K562 (cell line): ENCODE results near the gene ZW10. TPM values are rescaled to one million over a fixed set of nuclear protein-coding genes. Genes with fewer than 3 reads are reported as not detected.
A peak's percentile ranks its signal among the peaks of the same experiment; 100 is the strongest.

Experiments used
- BCLAF1 ChIP-seq, 2 experiments: fragments of 450-650 bp in 1 of 2; IDR thresholded peaks; 2 replicates each; pipeline ENCODE4 v1.6.1; 2011 to 2017; ENCODE audit warnings: low read depth in 2 of 2, antibody characterized with exemption in 1 of 2, borderline replicate concordance in 1 of 2, low read length in 1 of 2, mild to moderate bottlenecking in 1 of 2, mixed read lengths in 1 of 2; ENCODE audit not compliant: control insufficient read depth in 1 of 2
- BRD4 ChIP-seq: fragments of 200-600 bp; sonication (generic); IDR thresholded peaks from 2 replicates; pipeline ENCODE4 v1.6.1; 2017; ENCODE audit warnings: inconsistent platforms
- ELF4 ChIP-seq: fragments of 450-650 bp; formaldehyde crosslinking; IDR thresholded peaks from 2 replicates; pipeline ENCODE4 v1.4.0; 2022; ENCODE audit warnings: missing genetic modification characterization
- GABPB2 ChIP-seq: fragments of 250-450 bp; sonication (Bioruptor Pico); conservative IDR thresholded peaks from 2 replicates; pipeline ENCODE4 v1.5.1; 2021; ENCODE audit warnings: mild to moderate bottlenecking
- GATAD2B ChIP-seq: fragments of 450-650 bp; IDR thresholded peaks from 2 replicates; pipeline ENCODE4 v1.6.1; 2017; ENCODE audit warnings: mild to moderate bottlenecking, borderline replicate concordance
- HIVEP1 ChIP-seq: fragments of 250-450 bp; sonication (Bioruptor Pico); IDR thresholded peaks from 2 replicates; pipeline ENCODE4 v1.4.0; 2020; ENCODE audit warnings: mild to moderate bottlenecking
- ILF3 ChIP-seq: fragments of 450-650 bp; IDR thresholded peaks from 2 replicates; pipeline ENCODE4 v1.6.1; 2018; ENCODE audit warnings: antibody characterized with exemption, mild to moderate bottlenecking, moderate library complexity, borderline replicate concordance
- JUNB ChIP-seq: fragments of 450-650 bp; formaldehyde crosslinking; conservative IDR thresholded peaks from 2 replicates; pipeline ENCODE4 v1.4.0; 2020; ENCODE audit warnings: mild to moderate bottlenecking
- KAT2B ChIP-seq: IDR thresholded peaks from one replicate; pipeline ENCODE4 v1.6.1; 2012; ENCODE audit warnings: low read depth, mild to moderate bottlenecking, control low read depth, inconsistent platforms, low read length, moderate library complexity
- NCOA4 ChIP-seq: fragments of 450-650 bp; IDR thresholded peaks from 2 replicates; pipeline ENCODE4 v1.6.1; 2018; ENCODE audit warnings: mild to moderate bottlenecking; ENCODE audit not compliant: partially characterized antibody
- NR4A1 ChIP-seq, 2 experiments: fragments of 250-450 bp in 1 of 2; fragments of 450-650 bp in 1 of 2; sonication (Bioruptor Pico) in 1 of 2; IDR thresholded peaks; 2 replicates each; pipeline versions ENCODE4 v1.4.0 to v1.6.1; 2016 to 2020; ENCODE audit warnings: mild to moderate bottlenecking in 2 of 2, missing compliant biosample characterization in 1 of 2, missing genetic modification characterization in 1 of 2, moderate library complexity in 1 of 2
- PHF8 ChIP-seq: fragments of 200-600 bp; sonication (generic); IDR thresholded peaks from 2 replicates; pipeline ENCODE4 v1.6.1; 2012; ENCODE audit warnings: mixed run types, mild to moderate bottlenecking, inconsistent platforms, low read length, moderate library complexity, borderline replicate concordance
- RAD21 ChIP-seq, 2 experiments: fragments of 250-450 bp in 1 of 2; fragments of 450-650 bp in 1 of 2; sonication (Bioruptor Pico) in 1 of 2; formaldehyde crosslinking in 1 of 2; IDR thresholded peaks in 1 of 2; conservative IDR thresholded peaks in 1 of 2; 2 replicates each; pipeline versions ENCODE4 v1.4.0 to v1.8.0; 2020 to 2022; ENCODE audit warnings: mild to moderate bottlenecking in 2 of 2, moderate library complexity in 1 of 2
- SPI1 ChIP-seq: IDR thresholded peaks from 2 replicates; pipeline ENCODE4 v1.6.1; 2011; ENCODE audit warnings: low read depth, low read length, control low read depth, borderline replicate concordance
- SRSF7 ChIP-seq: fragments of 200-400 bp; formaldehyde crosslinking; optimal IDR thresholded peaks from 2 replicates; pipeline ENCODE3; 2017; ENCODE audit warnings: mild to moderate bottlenecking, low read depth, low read length
- TEAD2 ChIP-seq: fragments of 450-650 bp; IDR thresholded peaks from 2 replicates; pipeline ENCODE4 v1.6.1; 2016; ENCODE audit warnings: missing genetic modification characterization, control low read depth, missing compliant biosample characterization
- ZFP1 ChIP-seq: fragments of 450-650 bp; formaldehyde crosslinking; IDR thresholded peaks from 2 replicates; pipeline ENCODE4 v1.4.0; 2020; ENCODE audit warnings: mild to moderate bottlenecking, mixed read lengths
- ZFPM2 ChIP-seq: fragments of 250-450 bp; sonication (Bioruptor Pico); IDR thresholded peaks from 2 replicates; pipeline ENCODE4 v1.5.1; 2022; ENCODE audit warnings: mild to moderate bottlenecking
- ZKSCAN1 ChIP-seq: fragments of 150-350 bp; IDR thresholded peaks from 2 replicates; pipeline ENCODE4 v1.6.1; 2016; ENCODE audit warnings: low read depth, low read length
- ZNF253 ChIP-seq: fragments of 250-450 bp; sonication (Bioruptor Pico); conservative IDR thresholded peaks from 2 replicates; pipeline ENCODE4 v1.6.1; 2021; ENCODE audit warnings: mild to moderate bottlenecking
- ZNF3 ChIP-seq: fragments of 250-450 bp; sonication (Bioruptor Pico); IDR thresholded peaks from 2 replicates; pipeline ENCODE4 v1.5.0; 2021; ENCODE audit warnings: mild to moderate bottlenecking, moderate library complexity
- ZNF347 ChIP-seq: fragments of 450-650 bp; formaldehyde crosslinking; IDR thresholded peaks from 2 replicates; pipeline ENCODE4 v1.4.0; 2020; ENCODE audit warnings: low read depth, mild to moderate bottlenecking, moderate library complexity
- ZNF766 ChIP-seq: fragments of 200-800 bp; sonication (Bioruptor generic); conservative IDR thresholded peaks from 2 replicates; pipeline ENCODE4 v1.6.1; 2016; ENCODE audit warnings: missing genetic modification characterization, missing compliant biosample characterization
- polyA plus RNA-seq, 8 experiments: library from polyadenylated mRNA; depleted of rRNA in 4 of 8; stranded (reverse) in 5 of 8; unstranded in 3 of 8; fragments of >200 nt; fragmentation: Nextera tagmentation in 2 of 8; fragmentation: Illumina TruSeq in 1 of 8; extraction: Ambion mirVana in 2 of 8; extraction: Trizol in 1 of 8; gene quantifications; 2 replicates each; pipeline versions ENCODE4 v1.2.1 to v1.2.3, GENCODE V29; 2011 to 2014; ENCODE audit warnings: inconsistent platforms in 1 of 8, missing spikeins in 1 of 8
- total RNA-seq, 7 experiments: library from RNA; depleted of rRNA in 6 of 7; stranded (reverse); fragments of >200 nt in 6 of 7; fragmentation: Illumina TruSeq in 2 of 7; extraction: Trizol in 2 of 7; gene quantifications; 2 replicates each; pipeline versions ENCODE4 v1.2.1 to v1.2.3, GENCODE V29; 2011 to 2021; ENCODE audit warnings: low replicate concordance in 1 of 7
- TF ChIP-seq, protein P1 (sequence below): fragments of 250-450 bp; sonication (Bioruptor Pico); IDR thresholded peaks from 2 replicates; pipeline ENCODE4 v1.8.0; 2022; ENCODE audit warnings: inconsistent platforms
- TF ChIP-seq, protein P2 (sequence below): sonication (generic); formaldehyde crosslinking; IDR thresholded peaks from 2 replicates; pipeline ENCODE4 v1.8.0; 2023; ENCODE audit warnings: mild to moderate bottlenecking, missing genetic modification reagents

ZW10 gene
- total and polyA plus RNA-seq, 9 of the 15 experiments (the other 6 are each of a cell fraction or from before 2014, with no cell fraction given), result 9.4 to 37.7 (median 25.0) TPM

DNA sequence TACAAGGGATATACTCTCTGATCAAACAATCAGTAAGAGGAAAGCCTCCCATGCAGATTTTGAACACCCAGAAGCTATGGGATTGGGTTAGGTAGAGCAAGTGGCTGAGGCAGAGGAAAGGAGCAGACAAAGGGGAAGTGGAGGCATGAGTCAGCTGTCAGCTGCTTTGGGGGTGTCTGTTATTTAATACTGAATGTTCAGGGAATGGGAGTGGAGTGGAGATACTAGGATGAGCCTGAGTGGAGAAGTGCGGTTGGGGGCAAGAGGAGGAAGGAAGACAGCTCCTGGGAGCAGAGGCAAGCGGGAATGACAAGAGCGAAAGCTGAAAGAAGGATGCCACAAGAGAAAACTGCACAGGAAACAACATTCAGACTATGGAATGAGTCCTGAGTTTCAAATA is 44.7 kb downstream of the ZW10 start (continued):
- no peak for TF ChIP-seq BCLAF1 (IDR thresholded peaks at IDR 0.05; ENCODE audit: borderline replicate concordance in 1 of 2, control insufficient read depth in 1 of 2, low read depth in 2 of 2, low read length in 1 of 2)
- TF ChIP-seq ELF4, result no peak
- no peak for TF ChIP-seq ZFPM2 (CRISPR knock-in tag)
- no peak for TF ChIP-seq RAD21 (CRISPR knock-in tag; conservative IDR thresholded peaks at IDR 0.05 in 1 of 2, IDR thresholded peaks at IDR 0.05 in 1 of 2)
- TF ChIP-seq ZNF347 (CRISPR knock-in tag), result no peak
- no peak for TF ChIP-seq PHF8
- no peak for TF ChIP-seq KAT2B
- no peak for TF ChIP-seq NR4A1 (CRISPR knock-in tag; IDR thresholded peaks at IDR 0.05)
- TF ChIP-seq NR4A1 (tag; IDR thresholded peaks at IDR 0.05), result no peak
- TF ChIP-seq GABPB2 (CRISPR knock-in tag), result no peak
- TF ChIP-seq, protein P1, sequence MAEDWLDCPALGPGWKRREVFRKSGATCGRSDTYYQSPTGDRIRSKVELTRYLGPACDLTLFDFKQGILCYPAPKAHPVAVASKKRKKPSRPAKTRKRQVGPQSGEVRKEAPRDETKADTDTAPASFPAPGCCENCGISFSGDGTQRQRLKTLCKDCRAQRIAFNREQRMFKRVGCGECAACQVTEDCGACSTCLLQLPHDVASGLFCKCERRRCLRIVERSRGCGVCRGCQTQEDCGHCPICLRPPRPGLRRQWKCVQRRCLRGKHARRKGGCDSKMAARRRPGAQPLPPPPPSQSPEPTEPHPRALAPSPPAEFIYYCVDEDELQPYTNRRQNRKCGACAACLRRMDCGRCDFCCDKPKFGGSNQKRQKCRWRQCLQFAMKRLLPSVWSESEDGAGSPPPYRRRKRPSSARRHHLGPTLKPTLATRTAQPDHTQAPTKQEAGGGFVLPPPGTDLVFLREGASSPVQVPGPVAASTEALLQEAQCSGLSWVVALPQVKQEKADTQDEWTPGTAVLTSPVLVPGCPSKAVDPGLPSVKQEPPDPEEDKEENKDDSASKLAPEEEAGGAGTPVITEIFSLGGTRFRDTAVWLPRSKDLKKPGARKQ (CRISPR knock-in tag), result no peak
- peak; percentile 95 for TF ChIP-seq SPI1
- no peak for TF ChIP-seq ZNF3 (CRISPR knock-in tag)
- no peak for TF ChIP-seq ZKSCAN1
- no peak for TF ChIP-seq ZFP1 (CRISPR knock-in tag)
- no peak for TF ChIP-seq TEAD2 (tag)
- no peak for TF ChIP-seq JUNB
- no peak for TF ChIP-seq SRSF7
- no peak for TF ChIP-seq GATAD2B
- TF ChIP-seq ZNF766 (CRISPR knock-in tag), result no peak
- TF ChIP-seq, protein P2, sequence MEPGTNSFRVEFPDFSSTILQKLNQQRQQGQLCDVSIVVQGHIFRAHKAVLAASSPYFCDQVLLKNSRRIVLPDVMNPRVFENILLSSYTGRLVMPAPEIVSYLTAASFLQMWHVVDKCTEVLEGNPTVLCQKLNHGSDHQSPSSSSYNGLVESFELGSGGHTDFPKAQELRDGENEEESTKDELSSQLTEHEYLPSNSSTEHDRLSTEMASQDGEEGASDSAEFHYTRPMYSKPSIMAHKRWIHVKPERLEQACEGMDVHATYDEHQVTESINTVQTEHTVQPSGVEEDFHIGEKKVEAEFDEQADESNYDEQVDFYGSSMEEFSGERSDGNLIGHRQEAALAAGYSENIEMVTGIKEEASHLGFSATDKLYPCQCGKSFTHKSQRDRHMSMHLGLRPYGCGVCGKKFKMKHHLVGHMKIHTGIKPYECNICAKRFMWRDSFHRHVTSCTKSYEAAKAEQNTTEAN (CRISPR knock-in tag), result no peak
- TF ChIP-seq BRD4, result no peak
- TF ChIP-seq NCOA4, result no peak
- TF ChIP-seq ILF3, result no peak
- TF ChIP-seq HIVEP1 (CRISPR knock-in tag), result no peak
- TF ChIP-seq ZNF253 (CRISPR knock-in tag), result no peak
